GM13976 (cell line): Measurements from ENCODE around the gene STK24.
A peak's percentile ranks its signal among the peaks of the same experiment; 100 is the strongest.

Experiments used
- DNase-seq: peaks from one replicate; pipeline ENCODE4 v3.0.0; 2012; ENCODE audit warnings: low spot score
- CTCF ChIP-seq: IDR thresholded peaks from 2 replicates; pipeline ENCODE4 v1.5.1; 2012; ENCODE audit warnings: borderline replicate concordance, mild to moderate bottlenecking; ENCODE audit not compliant: insufficient read depth; ENCODE audit errors: extremely low read depth, missing control alignments, control extremely low read depth
- in situ Hi-C: fragments of 300-500 bp; cut with MboI; formaldehyde crosslinking; loops from one replicate; pipeline ENCODE4 v1.12.0; 2022; ENCODE audit warnings: low sequenced_read_pairs, mixed read lengths, inconsistent platforms; ENCODE audit not compliant: unreplicated experiment

The STK24 gene

DNA sequence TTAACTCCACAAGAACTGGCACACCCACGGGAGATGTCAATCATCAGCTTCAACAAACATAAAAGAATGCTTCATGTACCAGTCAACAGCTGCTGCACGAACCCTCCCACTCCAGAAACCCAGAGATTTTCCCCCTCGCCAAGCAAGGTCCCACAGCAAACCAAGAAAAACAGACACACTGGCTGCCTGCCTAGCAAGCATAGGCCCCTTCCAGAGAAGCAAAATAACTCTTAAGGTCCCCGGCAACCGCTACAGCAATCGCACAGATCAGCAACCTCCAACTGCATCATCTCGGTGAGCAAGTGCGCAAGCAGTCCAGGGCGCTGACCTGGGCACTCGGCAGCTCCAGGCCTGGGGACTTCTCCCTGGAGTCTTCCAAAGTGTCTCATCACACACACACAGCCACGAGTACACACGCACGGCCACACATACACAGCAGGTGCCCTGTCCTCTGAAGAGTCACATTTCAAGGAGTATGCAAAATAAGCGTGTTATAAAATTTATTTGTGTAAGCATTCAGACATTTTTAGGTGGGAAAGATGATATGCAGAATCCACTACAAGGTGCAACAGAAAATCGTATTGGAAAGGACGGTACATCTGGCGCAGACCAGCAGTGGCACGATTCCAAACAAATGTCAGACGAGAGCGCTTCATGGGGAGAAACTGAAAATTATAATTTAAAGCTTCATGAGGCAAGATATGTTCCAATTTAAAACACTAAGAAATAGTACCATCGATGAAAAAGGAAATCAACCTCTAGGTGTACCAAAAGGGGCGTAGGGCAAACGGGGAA, 125.0 kb downstream of the STK24 start:
- in situ Hi-C loops = no loop called here
- no peak for TF ChIP-seq CTCF
- no peak for DNase-seq

GRCh38 chr13:98450539-98451111, 126.3 kb downstream of the STK24 start:
- no peak for DNase-seq
- in situ Hi-C loops = no loop called here
- no peak for TF ChIP-seq CTCF

GRCh38 chr13:98450026-98450425, 126.9 kb downstream of the STK24 start:
- in situ Hi-C loops = no loop called here
- no peak for TF ChIP-seq CTCF
- no peak for DNase-seq

DNA sequence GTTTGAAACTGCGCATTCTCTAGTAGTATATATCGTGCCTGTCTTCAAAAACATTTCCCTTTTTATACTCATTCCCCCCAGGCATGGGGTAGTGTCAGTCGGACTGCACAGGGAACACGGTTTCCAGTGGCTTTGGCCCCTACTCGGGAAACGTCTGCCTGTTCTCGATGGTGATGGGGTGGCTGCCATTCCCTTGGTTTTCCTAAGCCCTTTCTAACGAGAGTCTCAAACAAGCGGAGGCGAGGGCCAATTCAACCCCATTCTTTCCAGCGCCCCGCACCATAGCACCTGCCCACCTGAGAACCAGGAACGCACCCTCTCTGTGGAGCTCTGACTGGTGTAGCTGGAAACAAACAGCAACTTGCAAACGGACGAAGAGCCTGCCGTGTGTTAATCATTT, 127.6 kb downstream of the STK24 start:
- in situ Hi-C loops = loop anchor here (5.0 kb wide), 1 partner anchor 208 kb away; no protein-coding TSS in a partner anchor
- no peak for DNase-seq
- no peak for TF ChIP-seq CTCF

DNA sequence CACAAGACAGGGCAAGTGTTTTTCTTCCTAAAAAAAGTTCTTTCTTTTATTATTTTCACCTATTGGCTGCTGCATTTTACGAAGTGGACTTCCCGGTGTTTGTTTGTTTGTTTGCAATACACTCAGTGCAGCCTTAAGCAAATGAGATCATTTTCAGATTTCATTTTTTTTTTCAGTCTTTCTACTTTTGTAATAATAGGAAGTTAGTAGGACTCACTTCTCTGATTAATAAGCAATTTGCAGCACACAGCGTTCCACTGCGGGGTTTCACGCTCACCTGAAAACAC, 128.3 kb downstream of the STK24 start:
- TF ChIP-seq CTCF = no peak
- DNase-seq = no peak
- in situ Hi-C loops = loop anchor here (5.0 kb wide), 1 partner anchor 209 kb away; no protein-coding TSS in a partner anchor

GRCh38 chr13:98447881-98448641, 128.8 kb downstream of the STK24 start:
- peak; percentile 31 for DNase-seq
- in situ Hi-C loops = loop anchor here (5.0 kb wide), 1 partner anchor 209 kb away; no protein-coding TSS in a partner anchor
- TF ChIP-seq CTCF = no peak
